ENCODE measurements around the gene S100A3. TPM values are rescaled to one million over a fixed set of nuclear protein-coding genes. Genes with fewer than 3 reads are reported as not detected.
A peak's percentile ranks its signal among the peaks of the same experiment; 100 is the strongest.
"Not testable (repeated sequence)": the region's sequence is repeated elsewhere in the genome, so short reads cannot be mapped to it uniquely, and the experiment has no call there.

Gene S100A3
- total RNA-seq, 1 donor from 2014 or later = not detected

DNA sequence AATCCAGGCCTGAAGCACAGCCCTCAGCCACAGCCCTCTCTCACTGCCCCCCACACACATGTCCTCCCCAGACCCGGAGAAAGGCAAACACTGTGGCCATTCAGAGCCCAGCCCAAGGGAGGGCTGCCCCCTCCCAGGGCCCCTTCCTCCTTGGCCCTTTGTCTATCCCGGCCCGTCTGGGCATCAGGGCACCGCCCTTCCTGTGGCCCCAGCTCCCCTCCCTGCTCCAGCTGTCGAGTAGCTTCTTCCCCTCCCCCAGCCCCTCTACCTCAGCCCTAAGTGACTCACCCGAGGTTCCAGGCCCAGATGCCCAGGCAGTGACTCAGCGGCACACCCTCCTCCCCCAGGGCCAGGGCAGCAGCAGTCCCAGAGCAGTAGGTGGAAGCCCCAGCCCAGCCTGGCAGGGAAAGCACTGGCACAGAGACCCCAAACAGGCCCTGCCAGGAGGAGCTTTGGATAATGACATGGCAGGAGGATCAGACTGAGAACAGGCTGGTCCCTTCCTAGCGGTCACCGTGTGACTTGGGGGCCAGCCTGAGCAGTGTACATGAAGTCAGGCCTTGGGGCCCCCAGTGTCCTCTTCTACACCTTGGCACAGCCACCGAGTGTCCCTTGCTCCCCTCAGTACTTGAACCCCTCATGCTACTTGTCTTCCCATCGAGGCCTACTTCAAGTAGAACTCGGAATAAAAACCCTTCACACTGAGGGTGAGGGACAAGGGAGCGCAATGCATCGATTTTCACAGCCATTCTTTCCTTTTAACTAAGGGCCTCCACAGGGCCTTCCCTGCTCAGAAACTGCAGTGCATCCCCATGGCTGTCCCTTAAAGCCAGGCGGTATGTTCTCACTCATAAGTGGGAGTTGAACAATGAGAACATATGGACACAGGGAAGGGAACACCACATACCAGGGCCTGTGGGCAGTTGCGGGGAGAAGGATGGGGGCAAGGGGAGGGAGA is 17.6 kb upstream of the S100A3 start:
- intact Hi-C loops (cut with DNase I) = loop anchor here (1.0 kb wide), 1 partner anchor 17 kb away; the partner anchor contains the start of gene S100A3
- Histone ChIP-seq H3K36me3 (no peaks in the 10 kb centered on the region), H3K4me1 (peaks cover 16 to 30% of the 10 kb centered on the region in 2 donors), H3K9me3 (no peaks in the 10 kb centered on the region), H3K4me3 (peak overlapping the region in 1 of 2 donors; percentile 4), H3K27me3 (no peaks in the 10 kb centered on the region), H3K27ac (peak overlapping the region; percentile 91 to 94)
- TF ChIP-seq, protein P1, sequence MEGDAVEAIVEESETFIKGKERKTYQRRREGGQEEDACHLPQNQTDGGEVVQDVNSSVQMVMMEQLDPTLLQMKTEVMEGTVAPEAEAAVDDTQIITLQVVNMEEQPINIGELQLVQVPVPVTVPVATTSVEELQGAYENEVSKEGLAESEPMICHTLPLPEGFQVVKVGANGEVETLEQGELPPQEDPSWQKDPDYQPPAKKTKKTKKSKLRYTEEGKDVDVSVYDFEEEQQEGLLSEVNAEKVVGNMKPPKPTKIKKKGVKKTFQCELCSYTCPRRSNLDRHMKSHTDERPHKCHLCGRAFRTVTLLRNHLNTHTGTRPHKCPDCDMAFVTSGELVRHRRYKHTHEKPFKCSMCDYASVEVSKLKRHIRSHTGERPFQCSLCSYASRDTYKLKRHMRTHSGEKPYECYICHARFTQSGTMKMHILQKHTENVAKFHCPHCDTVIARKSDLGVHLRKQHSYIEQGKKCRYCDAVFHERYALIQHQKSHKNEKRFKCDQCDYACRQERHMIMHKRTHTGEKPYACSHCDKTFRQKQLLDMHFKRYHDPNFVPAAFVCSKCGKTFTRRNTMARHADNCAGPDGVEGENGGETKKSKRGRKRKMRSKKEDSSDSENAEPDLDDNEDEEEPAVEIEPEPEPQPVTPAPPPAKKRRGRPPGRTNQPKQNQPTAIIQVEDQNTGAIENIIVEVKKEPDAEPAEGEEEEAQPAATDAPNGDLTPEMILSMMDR (IDR thresholded peaks at IDR 0.05) = no peak
- peak; percentile 97 to 99 for DNase-seq (ENCODE audit: low spot score in 2 of 2)

DNA sequence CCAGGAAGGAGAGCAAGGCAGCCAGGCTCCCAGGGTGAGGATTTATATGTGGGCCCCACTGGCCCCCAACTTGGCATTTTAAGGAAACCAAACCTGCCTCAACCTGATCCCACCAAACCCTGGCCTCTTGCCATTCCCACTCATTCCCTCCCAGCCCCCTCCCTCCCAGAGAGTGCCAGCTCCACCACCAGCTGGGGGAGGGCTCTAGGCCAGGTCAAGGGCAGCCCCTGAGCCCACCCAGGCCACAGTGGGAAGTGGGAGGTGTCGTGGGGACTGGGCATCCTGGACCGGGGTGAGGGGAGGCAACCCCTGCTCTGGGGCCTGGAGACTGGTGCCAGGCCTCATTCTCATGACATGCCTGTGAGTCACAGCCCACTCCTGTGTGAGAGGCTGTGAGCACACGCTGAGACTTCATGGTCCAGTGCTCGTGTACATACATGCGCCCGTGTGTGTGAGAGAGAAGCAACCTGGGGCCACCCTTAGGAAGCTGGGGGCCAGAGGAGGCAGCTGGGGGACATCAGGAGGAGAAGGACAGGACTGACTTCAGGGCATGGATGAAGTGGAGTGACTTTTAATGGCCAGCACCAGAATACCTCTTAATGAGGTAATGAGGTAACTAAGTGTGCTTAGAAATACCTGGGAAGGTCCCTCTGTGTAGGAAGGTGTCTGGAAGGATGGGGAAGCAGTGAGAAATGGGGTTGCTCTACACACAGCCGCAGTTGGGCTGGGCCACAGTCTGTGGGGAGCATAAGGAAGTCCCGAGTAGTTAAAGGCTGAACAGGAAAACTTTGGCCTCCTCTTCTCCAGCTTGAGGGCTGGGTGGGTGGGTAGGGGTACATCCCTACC is 16.7 kb upstream of the S100A3 start, which contains the start of gene S100A2:
Gene S100A2 (minus strand): TSS at position 316 of the 846 bp plus-strand sequence. CDS start 1,967 bp downstream, outside the sequence.
- TF ChIP-seq, protein P1 (IDR thresholded peaks at IDR 0.05) = no peak
- no peaks in the 10 kb centered on the region for H3K27me3 ChIP-seq
- peak within 1 kb of the TSS in 1 of 2 donors; percentile 4 for H3K4me3 ChIP-seq
- peaks cover 16 to 30% of the 10 kb centered on the region in 2 donors for H3K4me1 ChIP-seq
- DNase-seq (ENCODE audit: low spot score in 2 of 2) = peak; percentile 59 to 91
- intact Hi-C loops (cut with DNase I) = loop anchor here (1.0 kb wide), 1 partner anchor 16 kb away; the partner anchor contains the start of gene S100A3
- peak within 1 kb of the TSS; percentile 91 to 94 for H3K27ac ChIP-seq
- H3K36me3 ChIP-seq = no peaks in the 10 kb centered on the region
- H3K9me3 ChIP-seq = no peaks in the 10 kb centered on the region

DNA sequence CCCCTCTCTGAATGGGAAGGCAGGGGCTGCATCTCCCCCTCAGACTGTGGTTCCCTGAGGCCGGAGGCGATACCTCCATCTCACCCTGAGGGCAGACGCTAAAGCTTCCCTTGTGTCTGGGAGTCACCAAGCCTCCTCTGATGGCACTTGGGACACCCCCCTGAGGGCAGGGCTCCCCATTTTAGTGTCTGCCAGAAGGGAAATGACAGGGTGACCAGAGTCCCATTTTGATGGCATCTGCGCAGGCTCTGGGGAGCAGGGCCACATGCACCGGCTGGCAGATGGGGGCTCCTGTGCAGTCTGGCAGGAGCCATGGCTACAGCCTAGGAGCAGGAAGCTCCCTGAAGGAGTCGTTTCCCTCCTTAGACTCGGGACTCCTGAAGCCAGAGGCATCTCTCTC is 14.9 kb upstream of the S100A3 start:
- H3K4me1 ChIP-seq = peaks cover 16 to 30% of the 10 kb centered on the region in 2 donors
- peak overlapping the region; percentile 91 to 94 for H3K27ac ChIP-seq
- DNase-seq (ENCODE audit: low spot score in 2 of 2) = no peak
- no peaks in the 10 kb centered on the region for H3K27me3 ChIP-seq
- no peaks in the 10 kb centered on the region for H3K36me3 ChIP-seq
- no peak overlapping the region for H3K4me3 ChIP-seq
- intact Hi-C loops (cut with DNase I) = no loop called here
- TF ChIP-seq, protein P1 (IDR thresholded peaks at IDR 0.05) = no peak
- no peaks in the 10 kb centered on the region for H3K9me3 ChIP-seq

DNA sequence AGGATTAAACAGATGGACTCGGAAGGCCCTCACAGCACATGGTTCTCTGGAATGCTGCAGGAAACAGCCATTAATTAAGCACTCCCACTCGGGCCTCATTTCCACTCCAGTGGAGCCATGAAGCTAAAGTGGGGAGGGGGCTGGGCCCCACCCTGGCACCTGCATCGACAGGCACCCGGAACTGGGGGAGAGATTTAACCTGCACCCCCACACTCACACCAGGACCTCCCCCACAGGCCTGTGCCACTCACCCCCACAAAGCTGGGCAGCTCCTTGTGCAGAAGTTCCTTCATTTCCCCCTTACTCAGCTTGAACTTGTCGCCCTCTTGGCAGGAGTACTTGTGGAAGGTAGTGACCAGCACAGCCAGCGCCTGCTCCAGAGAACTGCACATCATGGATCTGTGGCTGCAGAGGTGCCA is 14.4 kb upstream of the S100A3 start:
- Histone ChIP-seq H3K27ac (peak overlapping the region in 1 of 2 donors; percentile 94), H3K4me1 (peaks cover 16 to 30% of the 10 kb centered on the region in 2 donors), H3K27me3 (no peaks in the 10 kb centered on the region), H3K9me3 (no peaks in the 10 kb centered on the region), H3K36me3 (no peaks in the 10 kb centered on the region), H3K4me3 (no peak overlapping the region)
- intact Hi-C loops (cut with DNase I) = no loop called here
- DNase-seq (ENCODE audit: low spot score in 2 of 2) = no peak
- TF ChIP-seq, protein P1 (IDR thresholded peaks at IDR 0.05) = no peak

DNA sequence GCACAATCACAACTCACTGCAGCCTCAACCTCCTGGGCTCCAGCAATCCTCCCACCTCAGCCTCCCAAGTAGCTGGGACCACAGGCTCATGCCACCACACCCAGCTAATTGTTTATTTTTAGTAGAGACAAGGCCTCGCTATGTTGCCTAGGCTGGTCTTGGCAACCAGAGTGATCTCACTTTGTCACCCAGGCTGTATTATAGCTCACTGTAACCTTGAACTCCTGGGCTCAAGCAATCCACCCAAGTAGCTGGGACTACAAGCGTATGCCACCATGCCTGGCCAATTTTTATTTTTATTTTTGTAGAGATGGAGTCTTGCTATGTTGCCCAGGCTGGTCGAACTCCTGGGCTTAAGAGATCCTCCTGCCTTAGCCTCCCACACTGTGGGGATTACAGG is 13.0 kb upstream of the S100A3 start:
- DNase-seq (ENCODE audit: low spot score in 2 of 2); H3K4me3 ChIP-seq; H3K36me3 ChIP-seq; H3K27ac ChIP-seq; intact Hi-C loops (cut with DNase I); H3K27me3 ChIP-seq; H3K9me3 ChIP-seq: not testable (repeated sequence)
- peaks cover 10 to 17% of the 10 kb centered on the region in 2 donors for H3K4me1 ChIP-seq

All from ascending aorta (tissue), 2 donors.